Measurements from ENCODE around the gene ADCY3. TPM values are rescaled to one million over a fixed set of nuclear protein-coding genes. Genes with fewer than 3 reads are reported as not detected.

Gene ADCY3
- total RNA-seq, 2 donors from 2014 or later: 25.2 to 33.7 TPM

- intact Hi-C loops (cut with DNase I): no loop called here
- no peak overlapping the region for H3K4me3 ChIP-seq
- TF ChIP-seq CTCF (IDR thresholded peaks at IDR 0.05): no peak
- H3K27me3 ChIP-seq: no peaks in the 10 kb centered on the region
- H3K9ac ChIP-seq (ENCODE audit: low read depth in 2 of 2, low read length in 2 of 2): no peak overlapping the region
- H3K27ac ChIP-seq: no peak overlapping the region
- no peaks in the 10 kb centered on the region for H3K4me1 ChIP-seq
- H3K9me3 ChIP-seq: no peaks in the 10 kb centered on the region
- no peaks in the 10 kb centered on the region for H3K36me3 ChIP-seq
- no peak for DNase-seq
Observed at GRCh38 chr2:24886126-24886501, 33.9 kb downstream of the ADCY3 start.

GRCh38 chr2:24885221-24886125 is 34.6 kb downstream of the ADCY3 start:
- no peak for TF ChIP-seq CTCF (IDR thresholded peaks at IDR 0.05)
- Histone ChIP-seq H3K4me1 (no peaks in the 10 kb centered on the region), H3K9me3 (no peaks in the 10 kb centered on the region), H3K36me3 (no peaks in the 10 kb centered on the region), H3K27ac (no peak overlapping the region), H3K9ac (ENCODE audit: low read depth in 2 of 2, low read length in 2 of 2) (no peak overlapping the region), H3K4me3 (no peak overlapping the region), H3K27me3 (no peaks in the 10 kb centered on the region)
- intact Hi-C loops (cut with DNase I): no loop called here
- DNase-seq: no peak

- H3K27ac ChIP-seq: no peak overlapping the region
- no peaks in the 10 kb centered on the region for H3K9me3 ChIP-seq
- H3K4me1 ChIP-seq: no peaks in the 10 kb centered on the region
- TF ChIP-seq CTCF (IDR thresholded peaks at IDR 0.05): no peak
- no peak overlapping the region for H3K9ac ChIP-seq (ENCODE audit: low read depth in 2 of 2, low read length in 2 of 2)
- intact Hi-C loops (cut with DNase I): no loop called here
- no peaks in the 10 kb centered on the region for H3K36me3 ChIP-seq
- no peak overlapping the region for H3K4me3 ChIP-seq
- no peak for DNase-seq
- no peaks in the 10 kb centered on the region for H3K27me3 ChIP-seq
Observed at GRCh38 chr2:24883946-24884345, 36.1 kb downstream of the ADCY3 start.

GRCh38 chr2:24881623-24882022 is 38.4 kb downstream of the ADCY3 start:
- no peak for DNase-seq
- Histone ChIP-seq H3K36me3 (no peaks in the 10 kb centered on the region), H3K27ac (no peak overlapping the region), H3K9me3 (no peaks in the 10 kb centered on the region), H3K4me1 (no peaks in the 10 kb centered on the region), H3K9ac (ENCODE audit: low read depth in 2 of 2, low read length in 2 of 2) (no peak overlapping the region), H3K4me3 (no peak overlapping the region), H3K27me3 (no peaks in the 10 kb centered on the region)
- intact Hi-C loops (cut with DNase I): no loop called here
- TF ChIP-seq CTCF (IDR thresholded peaks at IDR 0.05): no peak

- H3K4me3 ChIP-seq: no peak overlapping the region
- no peak for TF ChIP-seq CTCF (IDR thresholded peaks at IDR 0.05)
- H3K9ac ChIP-seq (ENCODE audit: low read depth in 2 of 2, low read length in 2 of 2): no peak overlapping the region
- no peak for DNase-seq
- no peaks in the 10 kb centered on the region for H3K4me1 ChIP-seq
- intact Hi-C loops (cut with DNase I): no loop called here
- no peaks in the 10 kb centered on the region for H3K27me3 ChIP-seq
- no peaks in the 10 kb centered on the region for H3K9me3 ChIP-seq
- H3K36me3 ChIP-seq: no peaks in the 10 kb centered on the region
- no peak overlapping the region for H3K27ac ChIP-seq
Observed at GRCh38 chr2:24881158-24881557, 38.9 kb downstream of the ADCY3 start.
